Heart right ventricle (tissue), 16 donors: Measurements from ENCODE around the gene EMILIN1. TPM values are rescaled to one million over a fixed set of nuclear protein-coding genes. Genes with fewer than 3 reads are reported as not detected.

Experiments
- ATAC-seq, 8 donors: fragments of 200-7000 bp; cut with Tn5 transposase; one replicate each; pipeline ENCODE4 v1.9.1; 2020; ENCODE audit warnings: mild to moderate bottlenecking in 8 of 8, moderate library complexity in 8 of 8, moderate number of reproducible peaks in 1 of 8
- DNase-seq, 2 donors: peaks; one replicate each; pipeline ENCODE4 v3.0.0-alpha.2; 2020
- H3K27ac ChIP-seq, 10 donors: fragments of 200-600 bp; sonication (generic) in 2 of 10; one replicate each; pipeline versions ENCODE4 v1.5.0 to v1.8.0; 2020 to 2022; ENCODE audit warnings: mild to moderate bottlenecking in 3 of 10
- H3K27me3 ChIP-seq, 7 donors: fragments of 200-600 bp; one replicate each; pipeline ENCODE4 v1.8.0; 2021 to 2022; ENCODE audit warnings: mild to moderate bottlenecking in 2 of 7
- H3K36me3 ChIP-seq, 9 donors: fragments of 200-600 bp; sonication (generic) in 1 of 9; one replicate each; pipeline versions ENCODE4 v1.5.0 to v1.8.0; 2020 to 2022; ENCODE audit warnings: mild to moderate bottlenecking in 2 of 9
- H3K4me1 ChIP-seq, 9 donors: fragments of 200-600 bp; sonication (generic) in 1 of 9; one replicate each; pipeline versions ENCODE4 v1.5.0 to v1.8.0; 2020 to 2022; ENCODE audit warnings: mild to moderate bottlenecking in 4 of 9
- H3K4me3 ChIP-seq, 10 donors: fragments of 200-600 bp; sonication (generic) in 2 of 10; one replicate each; pipeline versions ENCODE4 v1.5.0 to v1.8.0; 2020 to 2022; ENCODE audit warnings: mild to moderate bottlenecking in 7 of 10, moderate library complexity in 2 of 10
- H3K9me3 ChIP-seq, 11 donors: fragments of 200-600 bp in 10 of 11; sonication (generic) in 2 of 11; one replicate each; pipeline versions ENCODE4 v1.5.0 to v1.8.0; 2013 to 2022; ENCODE audit warnings: mild to moderate bottlenecking in 2 of 11, control low read depth in 1 of 11, moderate library complexity in 1 of 11
- WGBS, 2 donors: extraction: QIAGEN DNeasy Blood & Tissue Kit; methylation state at CpG; one replicate each; pipeline ENCODE4 v1.1.7; 2013; ENCODE audit warnings: inconsistent platforms in 1 of 2; 5-methylcytosine and 5-hydroxymethylcytosine counted together
- intact Hi-C, 10 donors: fragments of 100-400 bp; cut with DNase I; formaldehyde crosslinking; loops; one replicate each; pipeline versions ENCODE4 v1.11.1 to v1.14.2; 2022
- polyA plus RNA-seq, 2 donors: library from polyadenylated mRNA; stranded (reverse); fragments of 200-250 nt; gene quantifications; one replicate each; pipeline ENCODE4 v1.2.3, GENCODE V29; 2013
- total RNA-seq, 10 donors: library from RNA; stranded (reverse); fragmentation: NEBNext Ultra II Directional in 3 of 10; extraction: Animal tissue kit (Norgen Biotek cat#: 25700) in 3 of 10; gene quantifications; one replicate each; pipeline versions ENCODE4 v1.2.1 to v1.2.4, GENCODE V29; 2021 to 2023
- TF ChIP-seq, protein P1 (sequence below), 9 donors: fragments of 200-600 bp; sonication (generic) in 2 of 9; IDR thresholded peaks; one replicate each; pipeline versions ENCODE4 v1.5.0 to v1.8.0; 2021 to 2022; ENCODE audit warnings: antibody characterized with exemption in 9 of 9, mild to moderate bottlenecking in 5 of 9, moderate library complexity in 1 of 9
- donor health status: Arrhythmogenic right ventricular cardiomyopathy.
- donor health status: ischemic (EF 13 %, LVEDD 7.1; RV severe dilation, severe dysfunction).
- donor health status: healthy with polysubstance abuse.
- donor health status: DM: no; HTN: yes; CAD: no.
- donor health status: DM: no; HTN: no; CAD: no.
- donor health status: ischemic (EF 25% LVEDD 6.9; RV normal size, moderate dysfunction).
- donor health status: ischemic (EF 25% LVEDD 5.7; RV mildly dilated, moderate dysfunction).
- donor health status: healthy.
- donor health status: DM: yes; HTN: yes; CAD: no.
- donor health status: Ischemic cardiomyopathy.
- donor health status: ischemic (EF 35%, LVEDD 5.7; RV mildly dilated, moderate dysfunction).
- donor health status: nonischemic (EF 11% LVEDD 7.7; RV severe dilation, severe dysfunction).
- donor health status: DM: yes; HTN: yes; CAD: no.
- donor health status: PGD.
- donor health status: ischemic (EF 29% LVEDD 5.4; RV normal size, mild dysfunction).
- donor health status: nonischemic (EF 23%, LVEDD 6.1; RV moderate dilation, normal function).

EMILIN1 gene
- total and polyA plus RNA-seq, 12 donors: 6.8 to 53.2 (median 15.3) TPM

DNA sequence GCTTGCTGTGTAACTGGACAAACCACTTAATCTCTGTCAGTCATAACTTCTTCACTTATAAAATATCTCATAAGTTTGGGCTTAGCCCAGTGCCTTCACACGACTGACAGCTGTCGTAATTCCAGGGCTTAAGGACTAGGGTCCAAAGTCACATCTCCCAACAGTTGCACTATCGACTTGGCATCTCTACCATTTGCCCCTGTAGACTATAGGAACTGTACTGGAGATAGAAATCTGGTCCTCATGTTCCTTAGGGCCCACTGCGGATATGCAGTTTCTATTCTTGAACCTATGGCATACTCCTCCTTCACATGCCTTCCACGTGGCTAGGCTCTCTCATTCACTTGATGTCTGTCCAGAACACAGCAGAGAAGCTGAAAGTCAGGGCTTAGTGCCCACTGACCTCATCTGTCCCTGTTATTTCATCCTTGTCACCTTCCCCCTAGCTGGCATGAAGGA lies 47.9 kb downstream of the EMILIN1 start:
- no peaks in the 10 kb centered on the region for H3K27me3 ChIP-seq
- H3K4me3 ChIP-seq: no peak overlapping the region
- no peaks in the 10 kb centered on the region for H3K9me3 ChIP-seq
- H3K4me1 ChIP-seq: peaks cover 0 to 20% (median 10%) of the 10 kb centered on the region in 9 donors
- WGBS, 2 donors: 32 to 37% methylated on average over 5 of the region's 5 CpGs
- ATAC-seq (peak in 7 of 8 donors; percentile 44 to 75 (median 49)), DNase-seq (peak in 1 of 2 donors; percentile 38)
- peaks cover 0 to 24% (median 16%) of the 10 kb centered on the region in 9 donors for H3K36me3 ChIP-seq
- TF ChIP-seq, protein P1, sequence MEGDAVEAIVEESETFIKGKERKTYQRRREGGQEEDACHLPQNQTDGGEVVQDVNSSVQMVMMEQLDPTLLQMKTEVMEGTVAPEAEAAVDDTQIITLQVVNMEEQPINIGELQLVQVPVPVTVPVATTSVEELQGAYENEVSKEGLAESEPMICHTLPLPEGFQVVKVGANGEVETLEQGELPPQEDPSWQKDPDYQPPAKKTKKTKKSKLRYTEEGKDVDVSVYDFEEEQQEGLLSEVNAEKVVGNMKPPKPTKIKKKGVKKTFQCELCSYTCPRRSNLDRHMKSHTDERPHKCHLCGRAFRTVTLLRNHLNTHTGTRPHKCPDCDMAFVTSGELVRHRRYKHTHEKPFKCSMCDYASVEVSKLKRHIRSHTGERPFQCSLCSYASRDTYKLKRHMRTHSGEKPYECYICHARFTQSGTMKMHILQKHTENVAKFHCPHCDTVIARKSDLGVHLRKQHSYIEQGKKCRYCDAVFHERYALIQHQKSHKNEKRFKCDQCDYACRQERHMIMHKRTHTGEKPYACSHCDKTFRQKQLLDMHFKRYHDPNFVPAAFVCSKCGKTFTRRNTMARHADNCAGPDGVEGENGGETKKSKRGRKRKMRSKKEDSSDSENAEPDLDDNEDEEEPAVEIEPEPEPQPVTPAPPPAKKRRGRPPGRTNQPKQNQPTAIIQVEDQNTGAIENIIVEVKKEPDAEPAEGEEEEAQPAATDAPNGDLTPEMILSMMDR (IDR thresholded peaks at IDR 0.05): no peak
- intact Hi-C loops: no loop called here
- H3K27ac ChIP-seq: peak overlapping the region in 4 of 10 donors; percentile 9 to 55 (median 12)

DNA sequence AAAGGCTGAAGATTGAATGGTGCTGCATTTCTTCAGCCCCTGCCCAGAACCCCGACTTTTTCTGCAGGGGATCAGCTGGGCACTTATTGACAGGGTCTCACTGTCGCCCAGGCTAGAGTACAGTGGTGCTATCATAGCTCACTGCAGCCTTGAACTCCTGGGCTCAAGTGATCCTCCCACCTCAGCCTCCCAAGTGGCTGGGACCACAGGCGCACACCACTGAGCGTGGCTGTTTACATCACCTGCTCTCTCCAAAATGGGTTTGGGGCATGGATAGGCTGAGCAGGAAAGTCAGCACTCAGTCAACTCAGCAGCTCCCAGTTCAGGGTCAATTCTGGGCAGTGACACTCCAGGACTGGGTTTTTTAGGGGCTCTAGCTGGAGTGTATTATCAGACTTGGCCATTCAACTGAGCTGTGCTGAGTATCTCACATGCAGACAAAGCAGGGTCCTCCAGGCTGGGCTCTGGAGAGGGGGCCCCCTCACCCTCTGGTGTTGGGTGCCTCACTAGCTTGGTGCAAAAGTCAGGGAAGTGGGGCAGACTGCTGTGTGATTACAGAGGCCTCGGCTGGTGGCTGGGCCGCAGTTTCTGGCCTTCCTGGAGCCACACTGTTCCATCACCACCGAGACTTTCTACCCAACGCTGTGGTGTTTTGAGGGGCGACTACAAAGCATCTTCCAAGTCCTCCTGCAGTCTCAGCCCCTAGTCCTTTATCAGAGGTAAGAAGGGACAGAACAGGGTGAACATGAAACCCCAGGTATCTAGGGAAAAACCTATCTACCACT lies 49.7 kb downstream of the EMILIN1 start:
- no peak for ATAC-seq
- Histone ChIP-seq H3K27ac (no peak overlapping the region), H3K36me3 (peaks cover 0 to 42% (median 28%) of the 10 kb centered on the region in 9 donors), H3K27me3 (no peaks in the 10 kb centered on the region), H3K9me3 (no peaks in the 10 kb centered on the region), H3K4me1 (peaks cover 0 to 22% (median 14%) of the 10 kb centered on the region in 9 donors), H3K4me3 (no peak overlapping the region)
- intact Hi-C loops: no loop called here
- TF ChIP-seq, protein P1 (IDR thresholded peaks at IDR 0.05): no peak
- WGBS, 2 donors: 90 to 92% methylated on average over 9 of the region's 9 CpGs
- DNase-seq: no peak

DNA sequence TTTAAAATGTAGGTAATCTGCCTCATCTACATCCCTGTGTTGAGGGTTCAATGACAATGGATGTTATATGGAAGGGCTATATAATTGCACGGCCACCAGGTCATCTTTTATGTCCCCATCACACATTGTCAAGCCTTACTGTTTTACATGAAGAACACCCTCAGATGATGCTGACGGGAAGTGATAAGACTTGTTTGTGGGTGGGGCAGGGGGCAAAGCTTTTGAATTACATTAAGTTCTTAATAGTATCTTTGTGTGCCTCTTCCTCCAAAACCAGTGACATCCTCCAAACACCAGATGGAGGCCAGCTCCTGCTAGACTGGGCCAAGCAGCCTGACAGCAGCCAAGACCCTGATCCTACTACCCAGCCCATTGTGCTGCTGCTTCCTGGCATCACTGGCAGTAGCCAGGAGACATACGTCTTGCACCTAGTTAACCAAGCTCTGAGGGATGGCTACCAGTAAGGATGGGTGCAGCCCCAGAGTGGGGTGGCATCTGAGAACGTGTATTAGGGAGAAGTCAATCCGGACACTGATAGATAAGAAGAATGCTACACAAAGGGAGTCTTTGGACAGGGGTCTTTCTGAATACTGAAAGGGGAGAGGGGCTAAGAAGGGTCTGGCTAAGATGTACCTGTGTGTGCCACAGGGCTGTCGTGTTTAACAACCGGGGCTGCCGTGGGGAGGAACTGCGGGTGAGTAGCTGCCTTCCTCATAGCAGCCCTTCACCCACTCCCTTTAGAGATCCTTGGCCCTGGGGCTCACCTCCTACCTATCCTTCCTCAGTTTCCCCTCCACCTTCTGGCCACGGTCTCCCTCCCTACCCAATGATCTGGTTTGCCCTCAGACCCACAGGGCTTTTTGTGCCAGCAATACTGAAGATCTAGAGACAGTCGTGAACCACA lies 50.5 kb downstream of the EMILIN1 start:
- H3K4me1 ChIP-seq: peaks cover 5 to 23% (median 14%) of the 10 kb centered on the region in 9 donors
- ATAC-seq (no peak), DNase-seq (no peak)
- no peaks in the 10 kb centered on the region for H3K9me3 ChIP-seq
- no peak overlapping the region for H3K4me3 ChIP-seq
- no peak overlapping the region for H3K27ac ChIP-seq
- intact Hi-C loops: no loop called here
- peaks cover 0 to 43% (median 28%) of the 10 kb centered on the region in 9 donors for H3K36me3 ChIP-seq
- TF ChIP-seq, protein P1 (IDR thresholded peaks at IDR 0.05): no peak
- whole genome bisulfite sequencing, 2 donors: 75 to 80% methylated on average over 11 of the region's 11 CpGs
- H3K27me3 ChIP-seq: no peaks in the 10 kb centered on the region

DNA sequence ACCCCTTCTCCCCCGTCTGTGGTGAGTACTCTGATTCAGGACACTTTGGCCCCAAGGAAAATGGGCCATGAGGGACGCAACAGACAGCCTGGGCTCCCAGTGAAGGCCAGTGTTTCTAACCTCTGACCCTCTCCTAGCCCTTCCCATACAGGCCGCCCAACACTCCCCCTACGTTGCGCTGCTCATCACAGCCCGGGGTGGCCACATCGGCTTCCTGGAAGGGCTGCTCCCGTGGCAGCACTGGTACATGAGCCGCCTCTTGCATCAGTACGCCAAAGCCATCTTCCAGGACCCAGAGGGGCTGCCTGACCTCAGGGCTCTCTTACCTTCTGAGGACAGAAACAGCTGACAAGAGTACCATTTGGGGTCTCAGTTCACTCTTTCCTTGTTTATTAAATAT lies 52.0 kb downstream of the EMILIN1 start:
- intact Hi-C loops: loop anchor here in 2 of 10 donors (5.0 kb wide), 2 partner anchors 33 to 222 kb away; no protein-coding TSS in a partner anchor
- DNase-seq (no peak), ATAC-seq (no peak)
- TF ChIP-seq, protein P1 (IDR thresholded peaks at IDR 0.05): no peak
- no peak overlapping the region for H3K27ac ChIP-seq
- 92 to 93% methylated on average over 10 of the region's 10 CpGs for WGBS, 2 donors
- no peak overlapping the region for H3K4me3 ChIP-seq
- no peaks in the 10 kb centered on the region for H3K27me3 ChIP-seq
- H3K9me3 ChIP-seq: no peaks in the 10 kb centered on the region
- peaks cover 0 to 43% (median 28%) of the 10 kb centered on the region in 9 donors for H3K36me3 ChIP-seq
- H3K4me1 ChIP-seq: peaks cover 5 to 24% (median 17%) of the 10 kb centered on the region in 9 donors
